ENCODE measurements around the gene PTPN11.

DNA sequence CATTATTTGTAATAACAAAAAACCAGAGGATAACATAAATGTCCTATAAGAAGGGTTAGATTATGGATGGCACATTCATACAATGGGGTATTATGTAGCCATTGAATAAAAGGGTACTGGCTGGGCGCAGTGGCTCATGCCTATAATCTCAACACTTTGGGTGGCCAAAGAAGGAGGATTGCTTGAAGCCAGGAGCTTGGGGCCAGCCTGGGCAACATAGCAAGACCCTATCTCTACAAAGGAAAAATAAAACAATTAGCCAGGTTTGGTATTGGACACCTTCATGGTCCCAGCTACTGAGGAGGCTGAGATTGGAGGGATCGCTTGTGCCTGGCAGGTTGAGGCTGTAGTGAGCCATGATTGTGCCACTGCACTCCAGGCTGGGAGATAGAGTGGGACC, 14.8 kb downstream of the PTPN11 start:
- no peak for TF ChIP-seq MAFK (IDR thresholded peaks at IDR 0.05; ENCODE audit: partially characterized antibody)
- no peak for TF ChIP-seq EP300 (IDR thresholded peaks at IDR 0.05)
- no peak for TF ChIP-seq POLR2A (IDR thresholded peaks at IDR 0.05; ENCODE audit: low read length)
- TF ChIP-seq, protein P1, sequence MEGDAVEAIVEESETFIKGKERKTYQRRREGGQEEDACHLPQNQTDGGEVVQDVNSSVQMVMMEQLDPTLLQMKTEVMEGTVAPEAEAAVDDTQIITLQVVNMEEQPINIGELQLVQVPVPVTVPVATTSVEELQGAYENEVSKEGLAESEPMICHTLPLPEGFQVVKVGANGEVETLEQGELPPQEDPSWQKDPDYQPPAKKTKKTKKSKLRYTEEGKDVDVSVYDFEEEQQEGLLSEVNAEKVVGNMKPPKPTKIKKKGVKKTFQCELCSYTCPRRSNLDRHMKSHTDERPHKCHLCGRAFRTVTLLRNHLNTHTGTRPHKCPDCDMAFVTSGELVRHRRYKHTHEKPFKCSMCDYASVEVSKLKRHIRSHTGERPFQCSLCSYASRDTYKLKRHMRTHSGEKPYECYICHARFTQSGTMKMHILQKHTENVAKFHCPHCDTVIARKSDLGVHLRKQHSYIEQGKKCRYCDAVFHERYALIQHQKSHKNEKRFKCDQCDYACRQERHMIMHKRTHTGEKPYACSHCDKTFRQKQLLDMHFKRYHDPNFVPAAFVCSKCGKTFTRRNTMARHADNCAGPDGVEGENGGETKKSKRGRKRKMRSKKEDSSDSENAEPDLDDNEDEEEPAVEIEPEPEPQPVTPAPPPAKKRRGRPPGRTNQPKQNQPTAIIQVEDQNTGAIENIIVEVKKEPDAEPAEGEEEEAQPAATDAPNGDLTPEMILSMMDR (IDR thresholded peaks at IDR 0.05) = no peak
- no peak for TF ChIP-seq EHMT2 (IDR thresholded peaks at IDR 0.05; ENCODE audit: low read depth)
- TF ChIP-seq, protein P2, sequence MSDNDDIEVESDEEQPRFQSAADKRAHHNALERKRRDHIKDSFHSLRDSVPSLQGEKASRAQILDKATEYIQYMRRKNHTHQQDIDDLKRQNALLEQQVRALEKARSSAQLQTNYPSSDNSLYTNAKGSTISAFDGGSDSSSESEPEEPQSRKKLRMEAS (IDR thresholded peaks at IDR 0.05) = no peak
- no peak for TF ChIP-seq SMC3 (IDR thresholded peaks at IDR 0.05)
- TF ChIP-seq, protein P3, sequence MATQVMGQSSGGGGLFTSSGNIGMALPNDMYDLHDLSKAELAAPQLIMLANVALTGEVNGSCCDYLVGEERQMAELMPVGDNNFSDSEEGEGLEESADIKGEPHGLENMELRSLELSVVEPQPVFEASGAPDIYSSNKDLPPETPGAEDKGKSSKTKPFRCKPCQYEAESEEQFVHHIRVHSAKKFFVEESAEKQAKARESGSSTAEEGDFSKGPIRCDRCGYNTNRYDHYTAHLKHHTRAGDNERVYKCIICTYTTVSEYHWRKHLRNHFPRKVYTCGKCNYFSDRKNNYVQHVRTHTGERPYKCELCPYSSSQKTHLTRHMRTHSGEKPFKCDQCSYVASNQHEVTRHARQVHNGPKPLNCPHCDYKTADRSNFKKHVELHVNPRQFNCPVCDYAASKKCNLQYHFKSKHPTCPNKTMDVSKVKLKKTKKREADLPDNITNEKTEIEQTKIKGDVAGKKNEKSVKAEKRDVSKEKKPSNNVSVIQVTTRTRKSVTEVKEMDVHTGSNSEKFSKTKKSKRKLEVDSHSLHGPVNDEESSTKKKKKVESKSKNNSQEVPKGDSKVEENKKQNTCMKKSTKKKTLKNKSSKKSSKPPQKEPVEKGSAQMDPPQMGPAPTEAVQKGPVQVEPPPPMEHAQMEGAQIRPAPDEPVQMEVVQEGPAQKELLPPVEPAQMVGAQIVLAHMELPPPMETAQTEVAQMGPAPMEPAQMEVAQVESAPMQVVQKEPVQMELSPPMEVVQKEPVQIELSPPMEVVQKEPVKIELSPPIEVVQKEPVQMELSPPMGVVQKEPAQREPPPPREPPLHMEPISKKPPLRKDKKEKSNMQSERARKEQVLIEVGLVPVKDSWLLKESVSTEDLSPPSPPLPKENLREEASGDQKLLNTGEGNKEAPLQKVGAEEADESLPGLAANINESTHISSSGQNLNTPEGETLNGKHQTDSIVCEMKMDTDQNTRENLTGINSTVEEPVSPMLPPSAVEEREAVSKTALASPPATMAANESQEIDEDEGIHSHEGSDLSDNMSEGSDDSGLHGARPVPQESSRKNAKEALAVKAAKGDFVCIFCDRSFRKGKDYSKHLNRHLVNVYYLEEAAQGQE (IDR thresholded peaks at IDR 0.05) = no peak
- TF ChIP-seq, protein P4, sequence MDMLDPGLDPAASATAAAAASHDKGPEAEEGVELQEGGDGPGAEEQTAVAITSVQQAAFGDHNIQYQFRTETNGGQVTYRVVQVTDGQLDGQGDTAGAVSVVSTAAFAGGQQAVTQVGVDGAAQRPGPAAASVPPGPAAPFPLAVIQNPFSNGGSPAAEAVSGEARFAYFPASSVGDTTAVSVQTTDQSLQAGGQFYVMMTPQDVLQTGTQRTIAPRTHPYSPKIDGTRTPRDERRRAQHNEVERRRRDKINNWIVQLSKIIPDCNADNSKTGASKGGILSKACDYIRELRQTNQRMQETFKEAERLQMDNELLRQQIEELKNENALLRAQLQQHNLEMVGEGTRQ (IDR thresholded peaks at IDR 0.05) = no peak
- TF ChIP-seq ZNF302 (CRISPR knock-in tag; IDR thresholded peaks at IDR 0.05) = no peak
- TF ChIP-seq, protein P5, sequence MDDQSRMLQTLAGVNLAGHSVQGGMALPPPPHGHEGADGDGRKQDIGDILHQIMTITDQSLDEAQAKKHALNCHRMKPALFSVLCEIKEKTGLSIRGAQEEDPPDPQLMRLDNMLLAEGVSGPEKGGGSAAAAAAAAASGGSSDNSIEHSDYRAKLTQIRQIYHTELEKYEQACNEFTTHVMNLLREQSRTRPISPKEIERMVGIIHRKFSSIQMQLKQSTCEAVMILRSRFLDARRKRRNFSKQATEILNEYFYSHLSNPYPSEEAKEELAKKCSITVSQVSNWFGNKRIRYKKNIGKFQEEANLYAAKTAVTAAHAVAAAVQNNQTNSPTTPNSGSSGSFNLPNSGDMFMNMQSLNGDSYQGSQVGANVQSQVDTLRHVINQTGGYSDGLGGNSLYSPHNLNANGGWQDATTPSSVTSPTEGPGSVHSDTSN (IDR thresholded peaks at IDR 0.05) = no peak
